Hepatocyte (in vitro differentiated cells): ENCODE data around the gene PIGK. TPM values are rescaled to one million over a fixed set of nuclear protein-coding genes. Genes with fewer than 3 reads are reported as not detected.

Experiments
- DNase-seq: peaks from one replicate; pipeline ENCODE4 v3.0.0-alpha.2; 2016; ENCODE audit warnings: low spot score
- H2AFZ ChIP-seq: fragments of 200-600 bp; sonication (generic); 2 replicates; pipeline ENCODE4 v1.6.0; 2016; ENCODE audit warnings: antibody characterized with exemption, mild to moderate bottlenecking
- H3K27ac ChIP-seq: fragments of 200-600 bp; sonication (generic); 2 replicates; pipeline ENCODE4 v1.5.1; 2016; ENCODE audit warnings: mild to moderate bottlenecking
- H3K27me3 ChIP-seq: fragments of 200-600 bp; sonication (generic); 2 replicates; pipeline ENCODE4 v1.6.1; 2016
- H3K36me3 ChIP-seq: fragments of 200-600 bp; sonication (generic); replicated peaks from 2 replicates; pipeline ENCODE4 v1.5.1; 2016; ENCODE audit warnings: low read depth; ENCODE audit not compliant: insufficient read depth
- H3K4me1 ChIP-seq: fragments of 200-600 bp; sonication (generic); 2 replicates; pipeline ENCODE4 v1.5.1; 2016; ENCODE audit warnings: mild to moderate bottlenecking, moderate library complexity; ENCODE audit not compliant: insufficient read depth
- H3K4me2 ChIP-seq: fragments of 200-600 bp; sonication (generic); 2 replicates; pipeline ENCODE4 v1.6.0; 2016
- H3K4me3 ChIP-seq: fragments of 200-600 bp; sonication (generic); 2 replicates; pipeline ENCODE4 v1.5.1; 2016; ENCODE audit warnings: mild to moderate bottlenecking
- H3K79me2 ChIP-seq: fragments of 200-600 bp; sonication (generic); 2 replicates; pipeline ENCODE4 v1.6.0; 2017; ENCODE audit warnings: mild to moderate bottlenecking
- H3K9me2 ChIP-seq: fragments of 200-600 bp; sonication (generic); replicated peaks from 2 replicates; pipeline ENCODE4 v1.6.0; 2017; ENCODE audit warnings: mild to moderate bottlenecking; ENCODE audit not compliant: insufficient read depth
- H3K9me3 ChIP-seq: fragments of 200-600 bp; sonication (generic); 2 replicates; pipeline ENCODE4 v1.5.1; 2016; ENCODE audit warnings: low read depth, mild to moderate bottlenecking
- H4K20me1 ChIP-seq: fragments of 200-600 bp; sonication (generic); 2 replicates; pipeline ENCODE4 v1.6.0; 2016; ENCODE audit warnings: mild to moderate bottlenecking; ENCODE audit not compliant: insufficient read depth, poor library complexity, severe bottlenecking
- EZH2 ChIP-seq: fragments of 200-600 bp; sonication (generic); IDR thresholded peaks from 2 replicates; pipeline ENCODE4 v1.6.1; 2016; ENCODE audit warnings: antibody characterized with exemption, mild to moderate bottlenecking, borderline replicate concordance
- EZH2phosphoT487 ChIP-seq: fragments of 200-600 bp; sonication (generic); IDR thresholded peaks from one replicate; pipeline ENCODE4 v1.6.1; 2018; ENCODE audit warnings: antibody characterized with exemption, mild to moderate bottlenecking, low read depth, moderate library complexity; ENCODE audit not compliant: unreplicated experiment, severe bottlenecking
- WGBS: methylation state at CpG from one replicate; pipeline ENCODE4 v1.1.6; 2016; ENCODE audit warnings: low lambda C conversion rate; ENCODE audit errors: missing lambda C conversion rate; 5-methylcytosine and 5-hydroxymethylcytosine counted together
- polyA plus RNA-seq: library from polyadenylated mRNA; unstranded; fragments of >200 nt; fragmentation: Nextera tagmentation; extraction: Ambion mirVana; gene quantifications from 2 replicates; pipeline ENCODE4 v1.2.1, GENCODE V29; 2016
- total RNA-seq: library from RNA; depleted of rRNA; stranded (reverse); fragments of >200 nt; gene quantifications from 2 replicates; pipeline ENCODE4 v1.2.3, GENCODE V29; 2014
- TF ChIP-seq, protein P1 (sequence below): fragments of 200-600 bp; sonication (generic); IDR thresholded peaks from 2 replicates; pipeline ENCODE4 v1.5.1; 2016; ENCODE audit warnings: antibody characterized with exemption, mild to moderate bottlenecking; ENCODE audit not compliant: poor library complexity

The PIGK gene
- total and polyA plus RNA-seq, 2 experiments from 2014 or later: 19.4 to 37.1 TPM

DNA sequence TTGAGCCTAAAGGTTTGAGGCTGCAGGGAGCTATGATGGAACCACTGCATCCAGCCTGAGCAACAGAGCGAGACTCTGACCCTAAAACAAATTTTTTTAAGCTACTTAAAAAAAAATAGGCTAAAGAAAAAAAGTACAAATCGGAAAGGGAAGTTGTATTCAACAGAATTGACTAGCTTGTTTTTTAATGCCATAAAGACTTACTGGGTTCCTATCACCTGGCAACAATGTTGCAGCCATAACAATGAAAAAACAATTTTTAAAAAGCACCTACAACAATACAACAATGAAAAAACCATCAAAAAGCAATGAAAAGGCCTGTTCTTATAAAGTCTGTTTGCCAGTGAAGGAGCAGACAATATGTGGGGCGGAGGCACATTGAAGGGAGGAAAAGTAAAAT lies 20.1 kb upstream of the PIGK start:
- Histone ChIP-seq H2AFZ (no peak overlapping the region), H3K36me3 (no peaks in the 10 kb centered on the region), H3K4me2 (no peak overlapping the region), H3K9me3 (no peaks in the 10 kb centered on the region), H3K27ac (no peak overlapping the region), H3K4me1 (no peaks in the 10 kb centered on the region), H4K20me1 (no peaks in the 10 kb centered on the region), H3K27me3 (no peaks in the 10 kb centered on the region), H3K4me3 (no peak overlapping the region), H3K79me2 (no peaks in the 10 kb centered on the region), H3K9me2 (no peaks in the 10 kb centered on the region)
- no peak for TF ChIP-seq EZH2phosphoT487
- TF ChIP-seq, protein P1, sequence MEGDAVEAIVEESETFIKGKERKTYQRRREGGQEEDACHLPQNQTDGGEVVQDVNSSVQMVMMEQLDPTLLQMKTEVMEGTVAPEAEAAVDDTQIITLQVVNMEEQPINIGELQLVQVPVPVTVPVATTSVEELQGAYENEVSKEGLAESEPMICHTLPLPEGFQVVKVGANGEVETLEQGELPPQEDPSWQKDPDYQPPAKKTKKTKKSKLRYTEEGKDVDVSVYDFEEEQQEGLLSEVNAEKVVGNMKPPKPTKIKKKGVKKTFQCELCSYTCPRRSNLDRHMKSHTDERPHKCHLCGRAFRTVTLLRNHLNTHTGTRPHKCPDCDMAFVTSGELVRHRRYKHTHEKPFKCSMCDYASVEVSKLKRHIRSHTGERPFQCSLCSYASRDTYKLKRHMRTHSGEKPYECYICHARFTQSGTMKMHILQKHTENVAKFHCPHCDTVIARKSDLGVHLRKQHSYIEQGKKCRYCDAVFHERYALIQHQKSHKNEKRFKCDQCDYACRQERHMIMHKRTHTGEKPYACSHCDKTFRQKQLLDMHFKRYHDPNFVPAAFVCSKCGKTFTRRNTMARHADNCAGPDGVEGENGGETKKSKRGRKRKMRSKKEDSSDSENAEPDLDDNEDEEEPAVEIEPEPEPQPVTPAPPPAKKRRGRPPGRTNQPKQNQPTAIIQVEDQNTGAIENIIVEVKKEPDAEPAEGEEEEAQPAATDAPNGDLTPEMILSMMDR: no peak
- TF ChIP-seq EZH2: no peak
- WGBS: 84% methylated on average over 3 of the region's 3 CpGs
- no peak for DNase-seq

DNA sequence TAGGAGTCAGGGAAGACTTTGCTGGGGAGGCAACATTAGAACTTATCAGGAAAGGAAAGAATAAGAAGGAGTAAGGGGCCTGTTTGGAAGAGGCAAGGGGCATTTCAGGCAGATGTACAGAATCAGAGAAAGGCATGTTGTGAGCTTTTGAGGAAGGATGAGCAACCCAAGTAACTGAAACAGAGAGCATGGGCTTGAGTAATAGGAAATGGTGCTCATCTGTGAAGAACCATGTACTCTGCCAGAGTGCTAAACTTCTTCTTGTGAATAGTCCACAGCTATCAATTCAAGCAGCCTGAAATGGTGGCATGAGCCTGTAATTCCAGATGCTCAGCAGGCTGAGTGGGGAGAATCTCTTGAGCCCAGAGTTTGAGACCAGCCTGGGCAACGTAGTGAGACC lies 19.2 kb upstream of the PIGK start:
- Histone ChIP-seq H3K36me3 (no peaks in the 10 kb centered on the region), H2AFZ (no peak overlapping the region), H3K27me3 (no peaks in the 10 kb centered on the region), H3K4me2 (no peak overlapping the region), H3K27ac (no peak overlapping the region), H4K20me1 (no peaks in the 10 kb centered on the region), H3K9me2 (no peaks in the 10 kb centered on the region), H3K79me2 (no peaks in the 10 kb centered on the region), H3K9me3 (no peaks in the 10 kb centered on the region), H3K4me3 (no peak overlapping the region), H3K4me1 (no peaks in the 10 kb centered on the region)
- no peak for TF ChIP-seq EZH2
- no peak for TF ChIP-seq EZH2phosphoT487
- TF ChIP-seq, protein P1: no peak
- WGBS: 95% methylated on average over 1 of the region's 1 CpG
- no peak for DNase-seq

DNA sequence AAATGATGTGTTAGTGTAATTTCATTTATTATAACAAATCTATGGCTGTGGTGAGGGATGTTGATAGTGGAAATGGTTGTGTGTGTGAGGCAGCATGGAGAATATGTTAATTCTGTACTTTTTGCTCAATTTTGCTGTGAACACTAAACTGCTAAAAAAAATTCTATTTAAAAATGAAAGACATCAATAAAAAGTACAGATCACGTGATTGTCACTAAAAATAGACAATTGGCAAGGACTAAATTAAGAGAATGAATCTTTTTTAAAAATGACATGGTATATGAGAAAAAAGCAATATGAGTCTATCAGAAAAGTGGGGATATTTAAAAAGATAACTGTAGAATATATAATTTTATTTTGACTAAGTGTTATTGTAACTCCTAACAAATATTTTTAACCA lies 15.7 kb upstream of the PIGK start:
- peaks cover 4% of the 10 kb centered on the region for H3K9me3 ChIP-seq

More for the DNA sequence above, 15.7 kb upstream of the PIGK start:
- no peak overlapping the region for H3K4me2 ChIP-seq
- no peaks in the 10 kb centered on the region for H3K79me2 ChIP-seq
- TF ChIP-seq, protein P1: no peak
- TF ChIP-seq EZH2 (no peak), EZH2phosphoT487 (no peak)
- H3K9me2 ChIP-seq: no peaks in the 10 kb centered on the region
- no peaks in the 10 kb centered on the region for H4K20me1 ChIP-seq
- no peak overlapping the region for H3K4me3 ChIP-seq
- no peak overlapping the region for H3K27ac ChIP-seq
- H3K36me3 ChIP-seq: no peaks in the 10 kb centered on the region
- 74% methylated on average over 1 of the region's 1 CpG for WGBS
- H3K27me3 ChIP-seq: no peaks in the 10 kb centered on the region
- no peak overlapping the region for H2AFZ ChIP-seq
- no peak for DNase-seq
- no peaks in the 10 kb centered on the region for H3K4me1 ChIP-seq
